GM12878 (cell line): ENCODE data around the gene TYRO3. TPM values are rescaled to one million over a fixed set of nuclear protein-coding genes. Genes with fewer than 3 reads are reported as not detected.

Source experiments
- CEBPZ ChIP-seq: fragments of 150-350 bp; IDR thresholded peaks from 2 replicates; pipeline ENCODE4 v1.6.1; 2016; ENCODE audit warnings: low read depth, low read length
- CUX1 ChIP-seq: IDR thresholded peaks from 2 replicates; pipeline ENCODE4 v1.6.1; 2012; ENCODE audit warnings: improper control_type of control experiment, low read depth, low read length; ENCODE audit not compliant: insufficient replicate concordance
- IKZF1 ChIP-seq: fragments of 450-650 bp; conservative IDR thresholded peaks from 2 replicates; pipeline ENCODE4 v1.6.1; 2017; ENCODE audit warnings: antibody characterized with exemption, mild to moderate bottlenecking
- MEF2A ChIP-seq: IDR thresholded peaks from 2 replicates; pipeline ENCODE4 v1.6.1; 2011; ENCODE audit warnings: low read depth, mild to moderate bottlenecking, low read length, moderate library complexity; ENCODE audit not compliant: insufficient read depth
- SIX5 ChIP-seq: IDR thresholded peaks from 2 replicates; pipeline ENCODE4 v1.6.1; 2011; ENCODE audit warnings: mild to moderate bottlenecking, low read depth, low read length, moderate library complexity; ENCODE audit not compliant: severe bottlenecking
- STAT1 ChIP-seq: fragments of 450-650 bp; conservative IDR thresholded peaks from 2 replicates; pipeline ENCODE4 v1.6.1; 2014; ENCODE audit warnings: antibody characterized with exemption, mild to moderate bottlenecking
- STAT3 ChIP-seq: IDR thresholded peaks from 2 replicates; pipeline ENCODE4 v1.6.1; 2011; ENCODE audit warnings: low read depth, low read length, improper control_type of control experiment
- ZZZ3 ChIP-seq: IDR thresholded peaks from 2 replicates; pipeline ENCODE4 v1.6.1; 2011; ENCODE audit warnings: low read depth; ENCODE audit not compliant: control insufficient read depth, insufficient read length
- polyA plus RNA-seq, 11 experiments: library from polyadenylated mRNA; depleted of rRNA in 4 of 11; unstranded in 6 of 11; stranded (reverse) in 5 of 11; fragments of >200 nt; fragmentation: Nextera tagmentation in 4 of 11; fragmentation: Illumina TruSeq in 1 of 11; extraction: Ambion mirVana in 4 of 11; extraction: Trizol in 1 of 11; gene quantifications; 1 replicate in 1 of 11; 2 replicates in 10 of 11; pipeline versions ENCODE4 v1.2.1 to v1.2.3, GENCODE V29; 2011 to 2016; ENCODE audit warnings: inconsistent platforms in 2 of 11, missing spikeins in 2 of 11, low read depth in 1 of 11
- total RNA-seq, 4 experiments: library from RNA; depleted of rRNA in 3 of 4; stranded (reverse); fragments of >200 nt in 3 of 4; fragmentation: Illumina TruSeq in 1 of 4; extraction: Trizol in 1 of 4; gene quantifications; 2 replicates each; pipeline versions ENCODE4 v1.2.1 to v1.2.3, GENCODE V29; 2013 to 2021

TYRO3 gene
- total and polyA plus RNA-seq, 10 of the 15 experiments (the other 5 are each of a cell fraction or from before 2014, with no cell fraction given) = 0.06 to 0.28 (median 0.13) TPM; not detected in 4

GRCh38 chr15:41575282-41575681 is 16.3 kb downstream of the TYRO3 start (continued):
- no peak for TF ChIP-seq ZZZ3
- no peak for TF ChIP-seq MEF2A
- TF ChIP-seq STAT3 = no peak
- no peak for TF ChIP-seq CEBPZ
- no peak for TF ChIP-seq IKZF1
- no peak for TF ChIP-seq CUX1
- TF ChIP-seq STAT1 = no peak
- no peak for TF ChIP-seq SIX5
